ENCODE data around the gene PLPPR1. TPM values are rescaled to one million over a fixed set of nuclear protein-coding genes. Genes with fewer than 3 reads are reported as not detected.

Gene PLPPR1
- total RNA-seq, 1 experiment from 2014 or later: 2.4 TPM

DNA sequence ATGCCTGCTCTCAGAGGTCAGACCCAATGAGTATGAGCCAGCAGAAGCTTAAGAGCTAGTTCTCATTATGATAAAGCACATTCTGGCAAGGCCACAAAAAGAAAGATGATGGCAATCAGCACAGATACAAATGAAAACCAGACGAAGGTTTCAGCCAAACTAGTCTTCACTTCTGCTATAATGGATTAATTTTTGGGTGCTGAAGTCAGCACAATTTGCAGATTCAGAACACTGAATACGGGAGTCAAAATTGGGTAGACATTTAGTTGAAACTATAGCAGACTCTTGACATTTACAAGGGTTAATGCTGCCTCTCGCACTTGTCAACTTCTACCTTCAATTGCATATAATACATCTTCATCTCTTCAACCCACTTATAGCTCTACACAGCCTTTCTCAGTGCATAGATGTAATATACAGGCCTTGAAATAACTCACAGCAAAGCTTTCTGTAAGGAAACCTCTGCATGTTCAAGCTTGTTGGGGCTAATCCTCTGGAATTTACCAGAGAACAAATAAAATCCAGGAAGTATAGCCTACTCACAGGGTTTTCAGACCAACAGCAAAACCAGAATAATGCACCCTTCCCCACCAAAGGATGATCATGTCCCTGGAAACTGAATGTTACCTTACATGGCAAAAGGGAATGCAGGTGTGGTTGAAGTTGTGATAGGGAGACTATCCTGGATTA is 279.1 kb downstream of the PLPPR1 start:
- no peak for DNase-seq
- no peak overlapping the region for H3K9ac ChIP-seq (ENCODE audit: extremely low read depth, insufficient read length, low read length)
- no peak overlapping the region for H2BK120ac ChIP-seq (ENCODE audit: low read depth, low read length, poor library complexity, severe bottlenecking)
- H3K79me1 ChIP-seq (ENCODE audit: insufficient read depth, low read depth, low read length, poor library complexity, severe bottlenecking): no peaks in the 10 kb centered on the region
- Mint-ChIP-seq H3K4me3 (no peak overlapping the region), H3K4me1 (peaks cover 0 to 2% of the 10 kb centered on the region in 2 experiments; a peak in 1 of 4 replicates), H3K36me3 (ENCODE audit: insufficient read depth in 1 of 3, low read depth in 3 of 3) (no peaks in the 10 kb centered on the region), H3K9me3 (no peaks in the 10 kb centered on the region), H3K27me3 (ENCODE audit: low read depth) (no peaks in the 10 kb centered on the region), H3K27ac (no peak overlapping the region)
- H3T11ph ChIP-seq (ENCODE audit: low read length): no peak overlapping the region
- no peak overlapping the region for H2BK20ac ChIP-seq (ENCODE audit: low read depth, low read length, poor library complexity, severe bottlenecking)
- H3K79me2 ChIP-seq (ENCODE audit: insufficient read depth, low read length): no peaks in the 10 kb centered on the region; the same call in 1 of the 2 replicates
- no peak overlapping the region for H3K23ac ChIP-seq (ENCODE audit: insufficient read length, low read depth, low read length)
- no peak overlapping the region for H2AK5ac ChIP-seq (ENCODE audit: insufficient read length, low read length)
- H3K4me2 ChIP-seq (ENCODE audit: insufficient read depth, insufficient read length, low read length): no peak overlapping the region
- no peak overlapping the region for H3K18ac ChIP-seq (ENCODE audit: insufficient read length, low read depth, low read length)
- no peaks in the 10 kb centered on the region for H3K9me3 ChIP-seq (ENCODE audit: control insufficient read depth, low read depth, low read length)
- no peak overlapping the region for H3K14ac ChIP-seq (ENCODE audit: insufficient read depth, low read length)
- H3K56ac ChIP-seq (ENCODE audit: insufficient read length, low read depth, low read length): no peak overlapping the region
- H2BK15ac ChIP-seq (ENCODE audit: low read depth, low read length): no peak overlapping the region
- no peak overlapping the region for H4K91ac ChIP-seq (ENCODE audit: insufficient read length, low read depth, low read length)
- H3K27me3 ChIP-seq (ENCODE audit: insufficient read depth, low read length): no peaks in the 10 kb centered on the region; the same call in 1 of the 2 replicates
- no peak overlapping the region for H2BK12ac ChIP-seq (ENCODE audit: insufficient read length, low read depth, low read length)
- no peaks in the 10 kb centered on the region for H4K20me1 ChIP-seq (ENCODE audit: control insufficient read depth, insufficient read depth, insufficient read length)
- H4K8ac ChIP-seq (replicated peaks; ENCODE audit: insufficient read length, low read depth, low read length): no peak overlapping the region
- H3K23me2 ChIP-seq (ENCODE audit: insufficient read length, low read depth, low read length, poor library complexity, severe bottlenecking): peaks cover 3% of the 10 kb centered on the region
- H3K27ac ChIP-seq (ENCODE audit: insufficient read length, low read depth, low read length): no peak overlapping the region
- no CpG with 5 or more reads among the region's 3 CpGs for WGBS (ENCODE audit: extremely low coverage, insufficient read length, low lambda C conversion rate)
- no peaks in the 10 kb centered on the region for H3K4me1 ChIP-seq (ENCODE audit: insufficient read depth, low read length)
- H2AFZ ChIP-seq (ENCODE audit: low read length): no peak overlapping the region
- no peak overlapping the region for H3K4ac ChIP-seq (ENCODE audit: low read depth, low read length)
- no peak overlapping the region for H4K5ac ChIP-seq (ENCODE audit: insufficient read length, low read depth, low read length)
- TF ChIP-seq, protein P1, sequence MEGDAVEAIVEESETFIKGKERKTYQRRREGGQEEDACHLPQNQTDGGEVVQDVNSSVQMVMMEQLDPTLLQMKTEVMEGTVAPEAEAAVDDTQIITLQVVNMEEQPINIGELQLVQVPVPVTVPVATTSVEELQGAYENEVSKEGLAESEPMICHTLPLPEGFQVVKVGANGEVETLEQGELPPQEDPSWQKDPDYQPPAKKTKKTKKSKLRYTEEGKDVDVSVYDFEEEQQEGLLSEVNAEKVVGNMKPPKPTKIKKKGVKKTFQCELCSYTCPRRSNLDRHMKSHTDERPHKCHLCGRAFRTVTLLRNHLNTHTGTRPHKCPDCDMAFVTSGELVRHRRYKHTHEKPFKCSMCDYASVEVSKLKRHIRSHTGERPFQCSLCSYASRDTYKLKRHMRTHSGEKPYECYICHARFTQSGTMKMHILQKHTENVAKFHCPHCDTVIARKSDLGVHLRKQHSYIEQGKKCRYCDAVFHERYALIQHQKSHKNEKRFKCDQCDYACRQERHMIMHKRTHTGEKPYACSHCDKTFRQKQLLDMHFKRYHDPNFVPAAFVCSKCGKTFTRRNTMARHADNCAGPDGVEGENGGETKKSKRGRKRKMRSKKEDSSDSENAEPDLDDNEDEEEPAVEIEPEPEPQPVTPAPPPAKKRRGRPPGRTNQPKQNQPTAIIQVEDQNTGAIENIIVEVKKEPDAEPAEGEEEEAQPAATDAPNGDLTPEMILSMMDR (conservative IDR thresholded peaks at IDR 0.05): no peak
- H2BK5ac ChIP-seq (ENCODE audit: insufficient read length, low read length): no peak overlapping the region
